H1 (cell line): ENCODE data around the gene LSG1.
"Not testable (repeated sequence)": the region's sequence is repeated elsewhere in the genome, so short reads cannot be mapped to it uniquely, and the experiment has no call there.

Experiments used
- YY1 ChIP-seq: IDR thresholded peaks from 2 replicates; pipeline ENCODE4 v1.6.1; 2011; ENCODE audit warnings: low read depth, mild to moderate bottlenecking, low read length
- TF ChIP-seq, protein P1 (sequence below), 3 experiments: IDR thresholded peaks; 1 replicate in 2 of 3; 2 replicates in 1 of 3; pipeline versions ENCODE4 v1.5.1 to v1.6.1; 2011; ENCODE audit warnings: low read length in 3 of 3, mild to moderate bottlenecking in 3 of 3, inconsistent platforms in 2 of 3, low read depth in 1 of 3, moderate library complexity in 1 of 3; ENCODE audit not compliant: insufficient read depth in 1 of 3; ENCODE audit errors: control extremely low read depth in 1 of 3

DNA sequence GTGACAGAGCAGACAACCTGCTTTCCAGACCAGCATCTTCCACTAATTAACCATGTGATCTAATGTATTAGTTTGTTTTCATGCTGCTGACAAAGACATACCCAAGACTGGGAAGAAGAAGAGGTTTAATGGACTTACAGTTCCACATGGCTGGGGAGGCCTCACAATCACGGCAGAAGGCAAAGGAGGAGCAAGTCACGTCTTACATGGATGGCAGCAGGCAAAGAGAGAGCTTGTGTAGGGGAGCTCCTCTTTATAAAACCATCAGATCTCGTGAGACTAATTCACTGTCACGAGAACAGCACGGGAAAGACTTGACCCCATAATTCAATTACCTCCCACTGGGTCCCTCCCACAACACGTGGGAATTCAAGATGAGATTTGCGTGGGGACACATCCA, 66.7 kb downstream of the LSG1 start:
- not testable (repeated sequence) for TF ChIP-seq YY1
- TF ChIP-seq, protein P1, sequence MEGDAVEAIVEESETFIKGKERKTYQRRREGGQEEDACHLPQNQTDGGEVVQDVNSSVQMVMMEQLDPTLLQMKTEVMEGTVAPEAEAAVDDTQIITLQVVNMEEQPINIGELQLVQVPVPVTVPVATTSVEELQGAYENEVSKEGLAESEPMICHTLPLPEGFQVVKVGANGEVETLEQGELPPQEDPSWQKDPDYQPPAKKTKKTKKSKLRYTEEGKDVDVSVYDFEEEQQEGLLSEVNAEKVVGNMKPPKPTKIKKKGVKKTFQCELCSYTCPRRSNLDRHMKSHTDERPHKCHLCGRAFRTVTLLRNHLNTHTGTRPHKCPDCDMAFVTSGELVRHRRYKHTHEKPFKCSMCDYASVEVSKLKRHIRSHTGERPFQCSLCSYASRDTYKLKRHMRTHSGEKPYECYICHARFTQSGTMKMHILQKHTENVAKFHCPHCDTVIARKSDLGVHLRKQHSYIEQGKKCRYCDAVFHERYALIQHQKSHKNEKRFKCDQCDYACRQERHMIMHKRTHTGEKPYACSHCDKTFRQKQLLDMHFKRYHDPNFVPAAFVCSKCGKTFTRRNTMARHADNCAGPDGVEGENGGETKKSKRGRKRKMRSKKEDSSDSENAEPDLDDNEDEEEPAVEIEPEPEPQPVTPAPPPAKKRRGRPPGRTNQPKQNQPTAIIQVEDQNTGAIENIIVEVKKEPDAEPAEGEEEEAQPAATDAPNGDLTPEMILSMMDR (IDR thresholded peaks at IDR 0.05; ENCODE audit: control extremely low read depth in 1 of 3, insufficient read depth in 1 of 3, low read depth in 1 of 3, low read length in 3 of 3): not testable (repeated sequence)
